Tibial nerve (tissue), 4 donors: ENCODE results near the gene SAFB.

ENCODE experiments used
- EP300 ChIP-seq, 2 donors: sonication (generic); formaldehyde crosslinking; IDR thresholded peaks; one replicate each; pipeline ENCODE4 v1.6.1; 2017; ENCODE audit warnings: antibody characterized with exemption in 2 of 2, mild to moderate bottlenecking in 1 of 2
- POLR2A ChIP-seq, 2 donors: fragments of 450-650 bp; IDR thresholded peaks; one replicate each; pipeline ENCODE4 v1.6.1; 2017; ENCODE audit warnings: antibody characterized with exemption in 2 of 2, mild to moderate bottlenecking in 2 of 2, moderate library complexity in 2 of 2
- TF ChIP-seq, protein P1 (sequence below), 5 experiments: fragments of 200-600 bp in 3 of 5; fragments of 450-650 bp in 2 of 5; sonication (generic) in 3 of 5; IDR thresholded peaks; one replicate each; pipeline ENCODE4 v1.5.1; 2016 to 2019; ENCODE audit warnings: antibody characterized with exemption in 5 of 5, mild to moderate bottlenecking in 3 of 5, moderate library complexity in 2 of 5

DNA sequence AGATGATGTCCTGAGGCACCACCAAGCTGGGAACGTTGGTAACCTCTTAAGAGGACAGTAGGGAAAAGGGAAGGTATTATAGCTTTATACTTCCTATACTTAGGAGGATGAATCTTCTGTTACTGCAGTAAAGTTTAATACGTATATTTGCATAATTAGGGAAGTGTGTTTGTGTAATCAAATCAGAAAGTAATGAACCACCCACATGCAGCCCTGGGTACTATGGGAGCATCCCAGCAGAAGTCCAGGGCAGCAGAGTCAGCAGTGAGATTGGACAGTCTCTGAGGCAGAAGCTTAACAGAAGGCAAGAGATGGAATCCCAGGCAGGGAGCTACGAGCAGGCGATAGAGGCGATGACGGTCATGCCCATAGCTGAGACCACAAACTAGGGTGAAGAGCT is 12.5 kb downstream of the SAFB start:
- TF ChIP-seq, protein P1, sequence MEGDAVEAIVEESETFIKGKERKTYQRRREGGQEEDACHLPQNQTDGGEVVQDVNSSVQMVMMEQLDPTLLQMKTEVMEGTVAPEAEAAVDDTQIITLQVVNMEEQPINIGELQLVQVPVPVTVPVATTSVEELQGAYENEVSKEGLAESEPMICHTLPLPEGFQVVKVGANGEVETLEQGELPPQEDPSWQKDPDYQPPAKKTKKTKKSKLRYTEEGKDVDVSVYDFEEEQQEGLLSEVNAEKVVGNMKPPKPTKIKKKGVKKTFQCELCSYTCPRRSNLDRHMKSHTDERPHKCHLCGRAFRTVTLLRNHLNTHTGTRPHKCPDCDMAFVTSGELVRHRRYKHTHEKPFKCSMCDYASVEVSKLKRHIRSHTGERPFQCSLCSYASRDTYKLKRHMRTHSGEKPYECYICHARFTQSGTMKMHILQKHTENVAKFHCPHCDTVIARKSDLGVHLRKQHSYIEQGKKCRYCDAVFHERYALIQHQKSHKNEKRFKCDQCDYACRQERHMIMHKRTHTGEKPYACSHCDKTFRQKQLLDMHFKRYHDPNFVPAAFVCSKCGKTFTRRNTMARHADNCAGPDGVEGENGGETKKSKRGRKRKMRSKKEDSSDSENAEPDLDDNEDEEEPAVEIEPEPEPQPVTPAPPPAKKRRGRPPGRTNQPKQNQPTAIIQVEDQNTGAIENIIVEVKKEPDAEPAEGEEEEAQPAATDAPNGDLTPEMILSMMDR (IDR thresholded peaks at IDR 0.05) = no peak
- TF ChIP-seq POLR2A (IDR thresholded peaks at IDR 0.05) (no peak), EP300 (IDR thresholded peaks at IDR 0.05) (no peak)
